ENCODE data around the gene CPT1A. TPM values are rescaled to one million over a fixed set of nuclear protein-coding genes. Genes with fewer than 3 reads are reported as not detected.
"Not testable (repeated sequence)": the region's sequence is repeated elsewhere in the genome, so short reads cannot be mapped to it uniquely, and the experiment has no call there.

The CPT1A gene
- 24.2 and 29.8 TPM in 2 replicates for polyA plus RNA-seq (2011; rRNA removed)
- 47.3 and 56.5 TPM in 2 replicates for polyA minus RNA-seq (2011; rRNA and poly(A)+ RNA removed)

DNA sequence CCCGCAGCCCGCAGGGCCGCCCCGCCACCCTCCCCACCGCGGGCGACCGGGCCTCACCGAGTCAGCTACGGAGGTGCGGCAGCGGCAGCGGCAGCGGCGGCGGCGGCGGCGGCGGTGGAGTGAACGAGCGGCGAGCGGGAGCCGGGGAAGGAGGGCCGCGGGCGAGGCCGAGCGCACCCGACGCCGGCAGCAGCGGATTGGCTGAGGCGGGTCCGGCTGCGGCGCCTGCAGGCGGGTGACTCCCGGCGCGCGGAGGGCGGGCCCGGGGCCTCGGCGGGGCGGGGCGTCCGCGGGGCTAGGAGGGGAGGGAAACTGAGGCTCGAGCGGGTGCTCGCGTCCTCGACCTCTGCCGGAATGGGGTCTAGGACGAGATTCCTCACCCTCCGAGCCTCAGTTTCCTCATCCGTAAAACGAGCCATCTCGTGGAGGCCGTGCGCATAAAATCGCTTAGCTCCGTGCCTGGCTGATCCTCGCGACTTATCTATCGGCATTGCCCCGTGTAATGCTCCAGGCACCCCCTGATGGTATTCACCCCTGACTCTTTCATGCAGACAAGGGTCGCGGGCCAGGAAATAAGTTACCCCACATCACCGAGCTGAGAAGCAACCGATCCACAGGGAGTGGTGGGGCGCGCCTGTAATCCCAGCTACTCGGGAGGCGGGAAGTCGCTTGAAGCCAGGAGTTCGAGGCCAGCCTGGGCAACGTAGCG is at the start of gene CPT1A:
Gene CPT1A, minus strand, starts transcription at position 199 of the 709 bp plus-strand sequence. CDS start 26,442 bp downstream, outside the sequence.
- TF ChIP-seq, protein P1, sequence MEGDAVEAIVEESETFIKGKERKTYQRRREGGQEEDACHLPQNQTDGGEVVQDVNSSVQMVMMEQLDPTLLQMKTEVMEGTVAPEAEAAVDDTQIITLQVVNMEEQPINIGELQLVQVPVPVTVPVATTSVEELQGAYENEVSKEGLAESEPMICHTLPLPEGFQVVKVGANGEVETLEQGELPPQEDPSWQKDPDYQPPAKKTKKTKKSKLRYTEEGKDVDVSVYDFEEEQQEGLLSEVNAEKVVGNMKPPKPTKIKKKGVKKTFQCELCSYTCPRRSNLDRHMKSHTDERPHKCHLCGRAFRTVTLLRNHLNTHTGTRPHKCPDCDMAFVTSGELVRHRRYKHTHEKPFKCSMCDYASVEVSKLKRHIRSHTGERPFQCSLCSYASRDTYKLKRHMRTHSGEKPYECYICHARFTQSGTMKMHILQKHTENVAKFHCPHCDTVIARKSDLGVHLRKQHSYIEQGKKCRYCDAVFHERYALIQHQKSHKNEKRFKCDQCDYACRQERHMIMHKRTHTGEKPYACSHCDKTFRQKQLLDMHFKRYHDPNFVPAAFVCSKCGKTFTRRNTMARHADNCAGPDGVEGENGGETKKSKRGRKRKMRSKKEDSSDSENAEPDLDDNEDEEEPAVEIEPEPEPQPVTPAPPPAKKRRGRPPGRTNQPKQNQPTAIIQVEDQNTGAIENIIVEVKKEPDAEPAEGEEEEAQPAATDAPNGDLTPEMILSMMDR (IDR thresholded peaks at IDR 0.05; ENCODE audit: insufficient read depth, low read depth, low read length), result no peak
- peaks cover 3% of the 10 kb centered on the region for H3K27me3 ChIP-seq (ENCODE audit: control insufficient read depth, insufficient read depth, low read length)
- POLR2A ChIA-PET, result interaction anchor here (0.6 to 1.5 kb wide), 2 partner anchors 48 to 627 kb away, joined by 3 to 5 read pairs; no protein-coding TSS in a partner anchor
- peak within 1 kb of the TSS; percentile 73 for H3K4me3 ChIP-seq (ENCODE audit: low read depth, low read length)
- CTCF ChIA-PET, result interaction anchor here (1.1 to 1.7 kb wide), 3 partner anchors 27 to 48 kb away, joined by 4 to 5 read pairs (median 5); no protein-coding TSS in a partner anchor
- no peak for DNase-seq (ENCODE audit: low read depth)
- H3K36me3 ChIP-seq (ENCODE audit: control insufficient read depth, insufficient read depth, low read length), result no peaks in the 10 kb centered on the region

DNA sequence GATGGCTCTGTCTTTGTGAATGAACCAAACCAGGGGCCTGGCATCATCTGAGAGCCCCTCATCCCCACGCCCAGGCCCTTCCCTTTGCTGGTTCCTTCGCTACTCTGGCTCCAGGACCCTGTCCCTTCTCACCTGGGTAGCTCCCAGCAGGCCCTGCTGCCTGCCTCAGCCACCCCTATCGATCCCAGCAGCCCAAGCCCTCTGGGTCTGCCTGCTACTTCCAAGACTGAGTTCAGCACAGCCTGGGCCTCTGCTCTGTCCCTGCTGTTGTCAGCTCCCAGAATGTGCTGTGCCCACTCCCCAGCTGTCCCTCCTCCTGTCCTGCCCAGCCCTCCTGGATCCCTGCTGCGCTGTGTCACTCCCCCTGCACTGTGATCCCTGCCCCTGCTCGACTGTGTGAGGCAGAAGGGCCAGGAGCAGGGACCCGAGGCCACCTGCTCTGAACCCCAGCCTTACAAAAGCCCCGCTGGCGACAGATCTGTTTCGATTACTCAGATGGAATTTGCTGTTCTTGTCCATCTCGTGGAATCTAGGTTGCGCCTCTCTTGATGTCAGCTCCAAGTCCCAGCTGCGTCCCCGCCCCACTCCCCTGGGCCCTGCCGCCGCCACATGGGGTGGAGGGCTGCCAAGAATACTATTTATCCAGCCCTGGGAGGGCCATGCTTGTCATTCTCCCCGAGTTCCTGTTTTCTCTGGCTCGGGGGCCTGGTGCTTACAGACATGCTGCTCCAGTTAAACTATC is 48.9 kb upstream of the CPT1A start:
- POLR2A ChIA-PET, result interaction anchor here (1.0 kb wide), 1 partner anchor 48 kb away, joined by 5 read pairs; the partner anchor contains the start of gene CPT1A
- peaks cover 12% of the 10 kb centered on the region for H3K36me3 ChIP-seq (ENCODE audit: control insufficient read depth, insufficient read depth, low read length)
- CTCF ChIA-PET, result interaction anchor here (0.6 to 2.2 kb wide), 30 partner anchors 9 to 633 kb away, joined by 3 to 15 read pairs (median 4); partner anchors contain the start of genes CPT1A, IGHMBP2 and MRPL21
- H3K27me3 ChIP-seq (ENCODE audit: control insufficient read depth, insufficient read depth, low read length), result no peaks in the 10 kb centered on the region
- H3K4me3 ChIP-seq (ENCODE audit: low read depth, low read length), result no peak overlapping the region
- TF ChIP-seq, protein P1 (IDR thresholded peaks at IDR 0.05; ENCODE audit: insufficient read depth, low read depth, low read length), result no peak
- peak; percentile 84 for DNase-seq (ENCODE audit: low read depth)

DNA sequence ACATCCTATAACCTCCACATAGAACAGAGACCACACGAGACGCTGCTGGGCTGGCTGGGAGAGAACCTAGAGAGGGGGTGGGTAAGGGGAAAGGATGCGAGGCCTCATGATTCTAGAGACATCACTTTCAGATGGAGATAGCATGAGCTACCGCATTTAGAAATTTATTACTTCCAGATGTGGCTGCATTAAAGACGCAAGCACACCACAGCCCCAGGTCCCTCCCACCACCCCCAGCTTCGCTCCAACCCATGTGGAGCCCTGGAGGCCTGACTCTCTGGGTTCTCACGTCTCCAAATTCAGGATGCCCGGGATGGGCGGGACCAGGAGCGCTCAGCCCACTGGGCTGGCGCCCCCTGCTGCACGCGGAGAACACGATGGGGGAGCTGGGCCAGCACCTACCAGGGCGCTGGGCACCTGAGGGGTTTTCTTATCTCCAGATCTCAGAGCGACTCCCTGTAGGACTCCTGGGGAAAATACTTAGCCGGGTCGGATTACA is 48.3 kb upstream of the CPT1A start:
- POLR2A ChIA-PET, result interaction anchor here (1.0 kb wide), 1 partner anchor 48 kb away, joined by 5 read pairs; the partner anchor contains the start of gene CPT1A
- peaks cover 10% of the 10 kb centered on the region for H3K36me3 ChIP-seq (ENCODE audit: control insufficient read depth, insufficient read depth, low read length)
- peak; percentile 94 for DNase-seq (ENCODE audit: low read depth)
- H3K27me3 ChIP-seq (ENCODE audit: control insufficient read depth, insufficient read depth, low read length), result no peaks in the 10 kb centered on the region
- TF ChIP-seq, protein P1 (IDR thresholded peaks at IDR 0.05; ENCODE audit: insufficient read depth, low read depth, low read length), result peak; percentile 91
- CTCF ChIA-PET, result interaction anchor here (0.6 to 2.2 kb wide), 35 partner anchors 9 to 633 kb away, joined by 3 to 15 read pairs (median 4); partner anchors contain the start of genes CPT1A, IGHMBP2 and MRPL21
- H3K4me3 ChIP-seq (ENCODE audit: low read depth, low read length), result no peak overlapping the region

DNA sequence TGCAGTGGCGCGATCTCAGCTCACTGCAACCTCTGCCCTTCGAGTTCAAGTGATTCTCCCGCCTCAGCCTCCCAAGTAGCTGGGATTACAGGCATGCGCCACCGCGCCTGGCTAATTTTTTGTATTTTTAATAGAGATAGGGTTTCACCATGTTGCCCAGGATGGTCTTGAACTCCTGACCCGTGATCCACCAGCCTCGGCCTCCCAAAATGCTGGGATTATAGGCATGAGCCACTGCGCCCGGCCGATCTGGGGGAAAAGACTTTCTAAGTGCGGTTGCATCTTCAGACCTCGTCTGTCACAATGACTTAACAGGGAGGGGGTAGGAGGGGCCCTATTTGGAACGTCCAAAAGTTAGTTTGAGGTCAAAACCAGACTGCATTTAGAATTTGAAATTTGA is 43.1 kb upstream of the CPT1A start:
- H3K27me3 ChIP-seq (ENCODE audit: control insufficient read depth, insufficient read depth, low read length); CTCF ChIA-PET; DNase-seq (ENCODE audit: low read depth); H3K4me3 ChIP-seq (ENCODE audit: low read depth, low read length); POLR2A ChIA-PET; H3K36me3 ChIP-seq (ENCODE audit: control insufficient read depth, insufficient read depth, low read length): not testable (repeated sequence)

DNA sequence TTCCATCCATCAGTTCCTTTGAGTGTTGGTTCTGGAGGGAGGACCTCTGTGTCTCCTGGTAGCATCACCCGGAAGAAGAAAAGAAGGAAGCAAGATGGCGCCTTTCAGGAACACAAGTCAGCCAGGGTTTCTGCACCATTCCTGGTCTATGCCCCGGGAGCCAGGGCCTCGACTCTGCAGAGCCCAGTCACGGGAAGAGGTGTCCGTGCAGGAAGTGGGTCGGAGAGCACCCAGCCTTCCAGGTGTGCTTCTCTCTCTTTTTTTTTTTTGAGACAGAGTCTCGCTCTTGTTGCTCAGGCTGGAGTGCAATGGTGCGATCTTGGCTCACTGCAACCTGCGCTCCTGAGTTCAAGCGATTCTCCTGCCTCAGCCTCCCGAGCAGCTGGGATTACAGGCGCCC is 40.7 kb upstream of the CPT1A start:
- ChIA-PET POLR2A (no interaction called here), CTCF (no interaction called here)
- no peaks in the 10 kb centered on the region for H3K36me3 ChIP-seq (ENCODE audit: control insufficient read depth, insufficient read depth, low read length)
- no peaks in the 10 kb centered on the region for H3K27me3 ChIP-seq (ENCODE audit: control insufficient read depth, insufficient read depth, low read length)
- TF ChIP-seq, protein P1 (IDR thresholded peaks at IDR 0.05; ENCODE audit: insufficient read depth, low read depth, low read length), result no peak
- no peak for DNase-seq (ENCODE audit: low read depth)
- H3K4me3 ChIP-seq (ENCODE audit: low read depth, low read length), result no peak overlapping the region
